Amniotic epithelial cell (primary cell): Measurements from ENCODE around the gene NFATC2.
"Not testable (repeated sequence)": the region's sequence is repeated elsewhere in the genome, so short reads cannot be mapped to it uniquely, and the experiment has no call there.

Source experiments
- DNase-seq: peaks from one replicate; pipeline ENCODE4 v3.0.0-alpha.2; 2010; ENCODE audit warnings: low read depth

Gene NFATC2

GRCh38 chr20:51354191-51354768 lies 188.2 kb downstream of the NFATC2 start:
- no peak for DNase-seq

GRCh38 chr20:51353491-51353890 lies 189.0 kb downstream of the NFATC2 start:
- no peak for DNase-seq

- no peak for DNase-seq
Measured at GRCh38 chr20:51352791-51353190, 189.7 kb downstream of the NFATC2 start.

GRCh38 chr20:51350941-51351631 lies 191.4 kb downstream of the NFATC2 start:
- DNase-seq = peak; percentile 66

- DNase-seq = no peak
Measured at GRCh38 chr20:51348876-51349275, 193.6 kb downstream of the NFATC2 start.

GRCh38 chr20:51347831-51348230 lies 194.7 kb downstream of the NFATC2 start:
- DNase-seq = no peak

- DNase-seq = no peak
Measured at GRCh38 chr20:51346686-51347485, 195.6 kb downstream of the NFATC2 start.

GRCh38 chr20:51345601-51346101 lies 196.9 kb downstream of the NFATC2 start:
- peak; percentile 66 for DNase-seq

GRCh38 chr20:51343802-51344201 lies 198.7 kb downstream of the NFATC2 start:
- not testable (repeated sequence) for DNase-seq

GRCh38 chr20:51342510-51343236 lies 199.8 kb downstream of the NFATC2 start:
- no peak for DNase-seq

GRCh38 chr20:51341581-51341980 lies 200.9 kb downstream of the NFATC2 start:
- DNase-seq = peak; percentile 48

- DNase-seq = no peak
Measured at GRCh38 chr20:51340451-51340840, 202.1 kb downstream of the NFATC2 start.

GRCh38 chr20:51339721-51340450 lies 202.6 kb downstream of the NFATC2 start:
- DNase-seq = no peak

GRCh38 chr20:51338692-51339440 lies 203.7 kb downstream of the NFATC2 start:
- DNase-seq = peak; percentile 89

GRCh38 chr20:51337126-51337805 lies 205.3 kb downstream of the NFATC2 start:
- no peak for DNase-seq
